Astrocyte (in vitro differentiated cells and primary cell): ENCODE results near the gene DOCK1. TPM values are rescaled to one million over a fixed set of nuclear protein-coding genes. Genes with fewer than 3 reads are reported as not detected.

Experiments
- DNase-seq: peaks from one replicate; pipeline ENCODE4 v3.0.0-alpha.2; 2010; ENCODE audit warnings: low read depth
- FAIRE-seq: peaks from 2 replicates; lab custom pipeline; 2011; peaks lifted over from hg19 to GRCh38; lab: Jason Lieb, UNC
- H2AFZ ChIP-seq: 2 replicates; pipeline ENCODE4 v1.6.0; 2012; ENCODE audit warnings: low read depth, low read length, inconsistent platforms
- H3K27ac ChIP-seq: 2 replicates; pipeline ENCODE4 v1.5.1; 2011; ENCODE audit warnings: low read depth, low read length, inconsistent platforms
- H3K27me3 ChIP-seq: 2 replicates; pipeline ENCODE4 v1.6.0; 2011; ENCODE audit warnings: low read length, inconsistent platforms; ENCODE audit not compliant: insufficient read depth
- H3K36me3 ChIP-seq: 2 replicates; pipeline ENCODE4 v1.5.1; 2011; ENCODE audit warnings: low read length, inconsistent platforms; ENCODE audit not compliant: insufficient read depth
- H3K4me1 ChIP-seq: 2 replicates; pipeline ENCODE4 v1.5.1; 2011; ENCODE audit warnings: low read length, inconsistent platforms; ENCODE audit not compliant: insufficient read depth
- H3K4me2 ChIP-seq: 2 replicates; pipeline ENCODE4 v1.6.0; 2012; ENCODE audit warnings: low read length, inconsistent platforms
- H3K4me3 ChIP-seq: 2 replicates; pipeline ENCODE4 v1.5.1; 2011; ENCODE audit warnings: low read depth, mild to moderate bottlenecking, low read length, inconsistent platforms; ENCODE audit not compliant: insufficient read depth
- H3K79me2 ChIP-seq: 2 replicates; pipeline ENCODE4 v1.6.0; 2012; ENCODE audit warnings: mild to moderate bottlenecking, low read length, inconsistent platforms; ENCODE audit not compliant: insufficient read depth
- H3K9ac ChIP-seq: 2 replicates; pipeline ENCODE4 v1.6.0; 2012; ENCODE audit warnings: mild to moderate bottlenecking, low read length, inconsistent platforms
- H3K9me3 ChIP-seq: 2 replicates; pipeline ENCODE4 v1.5.1; 2012; ENCODE audit warnings: low read depth, mild to moderate bottlenecking, low read length, inconsistent platforms; ENCODE audit not compliant: insufficient read depth
- H4K20me1 ChIP-seq: 2 replicates; pipeline ENCODE4 v1.6.0; 2012; ENCODE audit warnings: low read length, inconsistent platforms; ENCODE audit not compliant: insufficient read depth
- H3K27ac Mint-ChIP-seq: one replicate; pipeline ENCODE4 v1.8.0; 2021; ENCODE audit warnings: mild to moderate bottlenecking, mixed read lengths; ENCODE audit not compliant: unreplicated experiment
- H3K27me3 Mint-ChIP-seq: one replicate; pipeline ENCODE4 v1.8.0; 2021; ENCODE audit warnings: low read depth, mixed read lengths; ENCODE audit not compliant: unreplicated experiment
- H3K36me3 Mint-ChIP-seq: one replicate; pipeline ENCODE4 v1.8.0; 2021; ENCODE audit warnings: low read depth, mixed read lengths; ENCODE audit not compliant: unreplicated experiment
- H3K4me1 Mint-ChIP-seq: one replicate; pipeline ENCODE4 v1.8.0; 2021; ENCODE audit warnings: low read depth, mixed read lengths; ENCODE audit not compliant: unreplicated experiment
- H3K4me3 Mint-ChIP-seq: one replicate; pipeline ENCODE4 v1.8.0; 2021; ENCODE audit warnings: mild to moderate bottlenecking, moderate library complexity, mixed read lengths; ENCODE audit not compliant: unreplicated experiment
- H3K9me3 Mint-ChIP-seq: one replicate; pipeline ENCODE4 v1.8.0; 2021; ENCODE audit warnings: mild to moderate bottlenecking, mixed read lengths; ENCODE audit not compliant: unreplicated experiment
- CTCF ChIP-seq: IDR thresholded peaks from 2 replicates; pipeline ENCODE4 v1.5.1; 2011; ENCODE audit warnings: low read depth, mild to moderate bottlenecking, inconsistent platforms, low read length, moderate library complexity; ENCODE audit not compliant: insufficient read depth
- EZH2 ChIP-seq: IDR thresholded peaks from 2 replicates; pipeline ENCODE4 v1.6.1; 2012; ENCODE audit warnings: mild to moderate bottlenecking, low read length, inconsistent platforms; ENCODE audit not compliant: insufficient read depth
- total RNA-seq: library from RNA; stranded (reverse); gene quantifications from 2 replicates; pipeline ENCODE4 v1.2.1, GENCODE V29; 2021

Gene DOCK1
- total RNA-seq, 1 donor from 2014 or later: 42.5 TPM

- Histone ChIP-seq H3K27me3 (no peaks in the 10 kb centered on the region), H3K4me1 (no peaks in the 10 kb centered on the region), H2AFZ (no peak overlapping the region), H3K36me3 (no peaks in the 10 kb centered on the region), H3K9ac (no peak overlapping the region), H3K4me3 (no peak overlapping the region), H3K27ac (no peak overlapping the region), H3K4me2 (no peak overlapping the region), H3K79me2 (no peaks in the 10 kb centered on the region), H4K20me1 (peaks cover 16% of the 10 kb centered on the region), H3K9me3 (peaks cover 2% of the 10 kb centered on the region)
- H3K4me3 Mint-ChIP-seq: no peak overlapping the region
- no peaks in the 10 kb centered on the region for H3K9me3 Mint-ChIP-seq
- TF ChIP-seq CTCF (no peak), EZH2 (no peak)
- peaks cover 8% of the 10 kb centered on the region for H3K36me3 Mint-ChIP-seq
- no peaks in the 10 kb centered on the region for H3K4me1 Mint-ChIP-seq
- DNase-seq (no peak), FAIRE-seq (no peak)
- no peak overlapping the region for H3K27ac Mint-ChIP-seq
- H3K27me3 Mint-ChIP-seq: no peaks in the 10 kb centered on the region
Observed at GRCh38 chr10:127265288-127265687, 360.1 kb downstream of the DOCK1 start.

GRCh38 chr10:127266431-127266830, 361.2 kb downstream of the DOCK1 start:
- Mint-ChIP-seq H3K27ac (no peak overlapping the region), H3K36me3 (peaks cover 11% of the 10 kb centered on the region), H3K4me1 (no peaks in the 10 kb centered on the region), H3K27me3 (no peaks in the 10 kb centered on the region), H3K9me3 (no peaks in the 10 kb centered on the region), H3K4me3 (no peak overlapping the region)
- no peak overlapping the region for H3K9ac ChIP-seq
- no peaks in the 10 kb centered on the region for H3K36me3 ChIP-seq
- H3K27me3 ChIP-seq: no peaks in the 10 kb centered on the region
- H3K27ac ChIP-seq: no peak overlapping the region
- H4K20me1 ChIP-seq: peaks cover 16% of the 10 kb centered on the region
- FAIRE-seq (no peak), DNase-seq (no peak)
- no peak overlapping the region for H3K4me3 ChIP-seq
- H3K4me1 ChIP-seq: no peaks in the 10 kb centered on the region
- peaks cover 1% of the 10 kb centered on the region for H3K9me3 ChIP-seq
- H3K4me2 ChIP-seq: no peak overlapping the region
- H3K79me2 ChIP-seq: no peaks in the 10 kb centered on the region
- no peak overlapping the region for H2AFZ ChIP-seq
- TF ChIP-seq EZH2 (no peak), CTCF (no peak)

- Mint-ChIP-seq H3K4me3 (no peak overlapping the region), H3K36me3 (peaks cover 8% of the 10 kb centered on the region), H3K27me3 (no peaks in the 10 kb centered on the region), H3K9me3 (no peaks in the 10 kb centered on the region), H3K27ac (no peak overlapping the region), H3K4me1 (no peaks in the 10 kb centered on the region)
- no peaks in the 10 kb centered on the region for H3K9me3 ChIP-seq
- FAIRE-seq (no peak), DNase-seq (no peak)
- TF ChIP-seq CTCF (no peak), EZH2 (no peak)
- no peak overlapping the region for H3K27ac ChIP-seq
- no peaks in the 10 kb centered on the region for H3K4me1 ChIP-seq
- no peak overlapping the region for H3K4me3 ChIP-seq
- no peak overlapping the region for H3K4me2 ChIP-seq
- no peak overlapping the region for H3K9ac ChIP-seq
- no peaks in the 10 kb centered on the region for H3K36me3 ChIP-seq
- H4K20me1 ChIP-seq: peaks cover 10% of the 10 kb centered on the region
- no peak overlapping the region for H2AFZ ChIP-seq
- H3K79me2 ChIP-seq: no peaks in the 10 kb centered on the region
- no peaks in the 10 kb centered on the region for H3K27me3 ChIP-seq
Observed at GRCh38 chr10:127267442-127267841, 362.2 kb downstream of the DOCK1 start.
